HTR-8/SVneo (cell line): ENCODE measurements around the gene RUNX3.
"Not testable (repeated sequence)": the region's sequence is repeated elsewhere in the genome, so short reads cannot be mapped to it uniquely, and the experiment has no call there.

Source experiments
- DNase-seq: peaks from one replicate; pipeline ENCODE4 v3.0.0; 2011; ENCODE audit warnings: low spot score, mixed read lengths; ENCODE audit not compliant: insufficient read length
- FAIRE-seq: peaks from 2 replicates; lab custom pipeline; 2011; peaks lifted over from hg19 to GRCh38; lab: Jason Lieb, UNC

The RUNX3 gene

DNA sequence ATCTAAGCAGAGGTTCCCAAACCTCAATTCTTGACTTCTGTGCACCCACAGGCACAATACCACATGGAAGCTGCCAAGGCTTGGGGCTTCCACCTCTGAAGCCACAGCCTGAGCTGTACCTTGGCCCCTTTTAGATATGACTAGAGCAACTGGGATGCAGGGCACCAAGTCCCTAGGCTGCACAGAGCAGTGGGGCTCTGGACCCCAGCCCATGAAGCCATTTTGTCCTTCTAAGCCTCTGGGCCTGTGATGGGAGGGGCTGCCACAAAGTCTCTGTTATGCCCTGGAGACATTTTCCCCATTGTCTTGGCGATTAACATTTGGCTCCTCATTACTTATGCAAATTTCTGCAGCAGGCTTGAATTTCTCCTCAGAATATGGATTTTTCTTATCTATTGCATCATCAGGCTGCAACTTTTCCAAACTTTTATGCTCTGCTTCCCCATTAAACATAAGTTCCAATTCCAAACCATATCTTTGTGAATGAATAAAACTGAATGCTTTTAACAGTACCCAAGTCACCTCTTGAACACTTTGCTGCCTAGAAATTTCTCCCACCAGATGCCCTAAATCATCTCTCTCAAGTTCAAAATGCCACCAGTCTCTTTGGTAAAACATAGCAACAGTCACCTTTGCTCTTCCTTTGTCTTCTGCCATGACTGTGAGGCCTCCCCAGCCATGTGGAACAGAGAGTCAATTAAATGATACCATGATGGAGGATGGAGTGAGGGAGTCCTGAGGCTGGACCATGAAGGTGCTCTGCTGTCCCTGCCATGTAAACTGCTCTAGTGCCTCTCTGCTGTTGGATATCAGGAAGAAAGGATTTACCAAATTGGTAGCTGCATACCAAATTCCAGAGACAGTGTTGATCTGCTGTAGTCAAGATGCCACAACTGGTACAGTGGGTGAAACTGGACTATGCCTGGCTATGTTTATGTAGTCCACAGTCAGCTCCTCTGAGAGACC lies 37.6 kb downstream of the RUNX3 start:
- DNase-seq (no peak), FAIRE-seq (no peak)

DNA sequence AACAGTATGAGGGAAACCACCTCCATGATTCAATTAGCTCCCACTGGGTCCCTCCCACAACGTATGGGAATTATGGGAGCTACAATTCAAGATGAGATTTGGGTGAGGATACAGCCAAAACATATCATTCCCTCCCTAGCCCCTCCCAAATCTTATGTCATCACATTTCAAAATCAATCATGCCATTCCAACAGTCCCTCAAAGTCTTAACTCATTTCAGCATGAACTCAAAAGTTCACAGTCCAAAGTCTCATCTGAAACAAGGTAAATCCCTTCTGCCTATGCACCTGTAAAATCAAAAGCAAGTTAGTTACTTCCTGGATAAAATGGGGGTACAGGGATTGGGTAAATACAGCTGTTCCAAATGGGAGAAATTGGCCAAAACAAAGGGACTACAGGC lies 38.7 kb downstream of the RUNX3 start:
- DNase-seq, FAIRE-seq: not testable (repeated sequence)

DNA sequence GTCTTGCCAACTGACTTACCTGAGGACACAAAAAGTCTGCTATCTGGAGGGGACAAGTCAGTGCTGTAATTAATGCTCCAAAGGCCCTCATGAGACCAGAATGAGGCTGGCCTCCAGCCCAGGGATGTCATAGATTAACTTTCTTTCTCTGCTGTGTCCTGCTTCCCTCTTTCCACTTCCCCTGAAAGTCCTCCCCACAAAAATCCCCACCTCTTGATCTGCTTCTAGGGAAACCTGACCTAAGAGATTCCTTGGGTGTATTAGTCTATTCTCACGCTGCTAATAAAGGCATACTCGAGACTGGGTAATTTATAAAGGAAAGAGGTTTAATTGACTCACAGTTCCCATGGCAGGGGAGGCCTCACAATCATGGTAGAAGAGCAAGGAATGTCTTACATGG lies 39.2 kb downstream of the RUNX3 start:
- no peak for FAIRE-seq
- no peak for DNase-seq

DNA sequence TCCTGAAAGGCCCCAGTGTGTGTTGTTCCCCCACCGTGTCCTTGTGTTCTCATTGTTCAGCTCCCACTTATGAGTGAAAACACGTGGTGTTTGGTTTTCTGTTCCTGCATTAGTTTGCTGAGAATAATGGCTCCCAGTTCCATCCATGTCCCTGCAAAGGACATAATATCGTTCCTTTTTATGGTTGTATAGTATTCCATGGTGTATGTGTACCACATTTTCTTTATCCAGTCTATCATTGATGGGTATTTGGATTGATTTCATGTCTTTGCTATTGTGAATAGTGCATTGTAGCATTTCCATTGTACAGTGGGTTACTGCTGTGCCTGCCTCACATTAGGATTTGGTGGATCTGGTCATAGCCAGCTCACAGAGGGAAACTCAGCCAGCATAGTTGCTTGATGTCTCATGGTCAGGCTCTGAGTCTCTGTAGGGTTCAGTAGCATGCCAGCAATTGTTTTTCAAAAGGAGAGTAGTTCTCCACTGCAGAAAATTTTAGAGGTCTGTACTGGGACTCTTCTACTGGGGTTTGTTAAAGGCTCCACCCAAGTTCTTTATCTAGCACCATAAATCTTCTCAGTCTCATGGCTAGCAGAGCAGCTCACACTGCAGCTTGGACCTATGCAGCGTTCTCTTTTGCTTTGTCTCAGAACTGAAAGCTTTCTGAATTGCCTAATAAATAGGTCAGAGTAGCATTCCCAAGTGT lies 41.0 kb downstream of the RUNX3 start:
- no peak for DNase-seq
- no peak for FAIRE-seq

DNA sequence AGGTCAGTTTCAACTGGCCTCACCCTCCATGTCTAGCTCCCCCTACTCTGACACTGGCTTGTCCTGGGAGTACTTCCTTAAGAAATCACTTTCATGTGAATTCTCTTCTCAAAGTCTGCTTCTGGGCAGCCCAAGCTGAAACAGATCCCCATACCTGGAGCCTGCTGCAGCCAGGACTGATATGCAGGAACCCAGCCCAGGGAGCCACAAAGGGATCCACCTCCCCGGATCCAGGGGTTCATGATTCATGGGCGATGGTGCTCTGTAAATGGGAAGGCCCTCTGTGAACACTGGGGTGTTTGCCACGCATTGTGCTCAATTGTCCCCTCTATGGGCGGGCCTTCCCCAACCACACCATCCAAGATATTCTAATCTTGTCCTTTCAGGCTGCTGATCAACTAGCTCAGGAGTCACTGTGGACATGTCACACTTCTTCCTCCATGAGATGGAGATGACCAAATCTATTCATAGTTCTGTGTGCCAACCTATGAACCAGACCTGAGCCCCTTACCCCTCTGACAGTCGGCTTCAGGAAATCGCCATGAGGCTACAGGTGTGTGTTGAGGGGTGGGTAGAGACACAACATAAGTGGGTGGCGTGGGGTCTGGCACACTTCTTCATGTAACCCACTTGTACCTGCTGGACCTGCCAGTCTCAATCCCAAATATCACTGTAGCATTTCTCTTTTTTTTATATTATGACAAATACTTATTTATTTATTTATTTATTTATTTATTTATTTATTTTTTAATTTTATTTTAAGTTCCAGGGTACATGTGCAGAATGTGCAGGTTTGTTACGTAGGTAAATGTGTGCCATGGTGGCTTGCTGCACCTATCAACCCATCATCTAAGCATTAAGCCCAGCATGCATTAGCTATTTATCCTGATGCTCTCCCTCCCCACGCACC lies 41.8 kb downstream of the RUNX3 start:
- no peak for DNase-seq

DNA sequence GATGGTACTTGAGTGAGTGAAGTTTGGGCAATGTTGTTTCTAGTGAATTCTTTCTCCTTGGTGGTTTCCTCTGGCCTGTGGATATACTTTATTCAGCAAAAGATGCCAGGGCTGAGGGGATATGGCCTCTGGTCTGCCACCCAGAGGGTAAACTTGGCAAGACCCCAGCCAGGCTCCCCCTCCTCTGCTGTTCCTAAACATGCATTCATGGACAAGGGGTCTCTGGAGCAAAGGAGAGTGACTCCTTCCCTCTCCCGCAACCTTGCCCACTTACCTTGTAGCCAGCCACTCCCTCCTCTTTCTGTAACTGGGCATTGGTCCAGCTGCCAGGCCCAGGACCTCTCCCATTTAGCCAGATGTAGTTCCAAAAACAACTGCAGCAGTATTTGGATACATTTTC lies 43.8 kb downstream of the RUNX3 start:
- no peak for DNase-seq
- no peak for FAIRE-seq

More for the DNA sequence above, 41.8 kb downstream of the RUNX3 start:
- FAIRE-seq: no peak

DNA sequence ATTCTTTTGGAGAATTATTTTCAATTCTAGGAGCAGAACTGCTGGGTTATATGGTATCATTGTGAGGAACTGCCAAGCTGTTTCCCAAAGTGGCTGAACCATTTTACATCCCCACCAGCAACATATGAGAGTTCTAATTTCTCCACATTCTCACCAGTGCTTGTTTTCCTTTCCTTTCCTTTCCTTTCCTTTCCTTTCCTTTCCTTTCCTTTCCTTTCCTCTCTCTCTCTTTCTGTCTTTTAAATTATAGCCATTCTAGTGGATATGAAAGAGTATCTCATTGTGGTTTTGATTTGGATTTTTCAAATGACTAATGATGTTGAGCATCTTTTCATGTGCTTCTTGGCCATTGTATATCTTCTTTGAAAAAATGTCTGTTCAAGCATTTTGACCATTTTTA lies 45.3 kb downstream of the RUNX3 start:
- FAIRE-seq (no peak), DNase-seq (no peak)

DNA sequence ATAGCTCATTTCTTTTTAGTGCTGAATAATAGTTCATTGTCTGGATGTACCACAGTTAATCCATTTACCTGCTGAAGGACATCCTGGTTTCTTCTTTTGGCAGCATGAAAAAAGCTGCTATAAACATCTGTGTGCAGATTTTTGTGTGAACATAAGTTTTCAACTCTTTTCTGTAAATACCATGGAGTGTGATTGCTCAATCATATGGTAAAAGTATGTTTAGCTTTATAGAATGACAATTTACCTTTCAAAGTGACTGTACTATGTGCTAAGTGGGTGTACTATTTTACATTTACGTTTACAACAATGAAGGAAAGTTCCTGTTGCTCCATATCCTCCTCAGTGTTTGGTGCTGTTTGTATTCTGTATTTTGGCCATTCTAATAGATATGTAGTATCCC lies 49.0 kb downstream of the RUNX3 start:
- no peak for DNase-seq
- no peak for FAIRE-seq

DNA sequence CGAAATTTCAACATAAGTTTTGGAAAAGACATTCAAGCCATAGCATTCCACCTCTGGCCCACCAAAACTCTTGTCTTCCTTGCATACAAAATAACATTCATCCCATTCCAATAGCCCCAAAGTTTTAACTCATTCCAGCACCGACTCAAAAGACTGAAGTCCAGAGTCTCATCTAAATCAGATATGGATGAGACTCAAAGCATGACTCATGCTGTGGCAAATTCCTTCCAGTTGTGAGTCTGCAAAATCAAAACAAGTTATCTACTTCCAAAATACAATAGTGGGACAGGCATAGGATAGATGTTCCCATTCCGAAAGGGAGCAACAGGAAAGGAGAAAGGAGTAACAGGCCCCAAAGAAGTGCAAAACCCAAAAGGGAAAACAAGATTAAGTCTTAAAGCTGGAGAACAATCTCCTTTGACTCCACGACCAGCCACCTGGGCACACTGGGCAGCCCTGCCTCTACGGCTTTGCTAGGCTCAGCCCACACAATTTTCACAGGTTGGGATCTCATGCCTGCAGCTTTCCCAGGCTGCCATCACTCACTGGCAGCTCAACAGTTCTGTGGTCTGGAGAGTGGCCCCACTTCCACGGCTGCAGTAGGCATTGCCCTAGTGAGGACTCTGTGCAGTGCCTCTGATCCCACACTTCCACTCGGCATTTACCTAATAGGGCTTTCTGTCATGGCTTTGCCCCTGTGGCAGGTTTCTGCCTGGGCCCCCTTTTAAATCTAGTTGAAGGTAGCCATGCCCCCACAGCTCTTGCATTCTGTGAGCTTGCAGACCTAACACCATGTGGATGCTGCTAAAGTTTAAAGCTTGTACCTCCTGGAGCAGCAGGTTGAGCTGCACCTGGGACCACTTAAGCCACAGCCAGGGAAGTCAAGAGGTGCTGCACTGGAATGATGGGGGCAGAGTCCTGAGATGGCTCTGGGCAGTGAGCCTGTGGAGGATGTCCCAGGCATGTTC lies 51.0 kb downstream of the RUNX3 start:
- FAIRE-seq: no peak
- no peak for DNase-seq

DNA sequence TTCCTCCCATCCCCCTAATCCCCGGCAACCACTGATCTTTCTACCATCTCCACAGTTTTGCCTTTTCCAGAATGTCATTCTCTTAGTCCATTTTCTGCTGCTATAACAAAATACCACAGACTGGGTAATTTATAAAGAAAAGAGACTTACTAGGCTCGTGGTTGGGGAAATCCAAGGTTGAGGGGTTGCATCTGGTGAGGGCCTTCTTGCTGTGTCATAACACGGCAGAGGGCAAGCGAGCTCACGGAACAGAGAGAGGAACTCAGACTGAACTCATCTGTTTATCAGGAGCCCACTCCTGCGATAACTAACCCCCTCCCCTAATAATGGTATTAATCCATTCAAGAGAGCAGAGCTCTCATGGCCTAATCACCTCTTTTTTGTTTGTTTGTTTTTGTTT lies 52.0 kb downstream of the RUNX3 start:
- FAIRE-seq (no peak), DNase-seq (no peak)

DNA sequence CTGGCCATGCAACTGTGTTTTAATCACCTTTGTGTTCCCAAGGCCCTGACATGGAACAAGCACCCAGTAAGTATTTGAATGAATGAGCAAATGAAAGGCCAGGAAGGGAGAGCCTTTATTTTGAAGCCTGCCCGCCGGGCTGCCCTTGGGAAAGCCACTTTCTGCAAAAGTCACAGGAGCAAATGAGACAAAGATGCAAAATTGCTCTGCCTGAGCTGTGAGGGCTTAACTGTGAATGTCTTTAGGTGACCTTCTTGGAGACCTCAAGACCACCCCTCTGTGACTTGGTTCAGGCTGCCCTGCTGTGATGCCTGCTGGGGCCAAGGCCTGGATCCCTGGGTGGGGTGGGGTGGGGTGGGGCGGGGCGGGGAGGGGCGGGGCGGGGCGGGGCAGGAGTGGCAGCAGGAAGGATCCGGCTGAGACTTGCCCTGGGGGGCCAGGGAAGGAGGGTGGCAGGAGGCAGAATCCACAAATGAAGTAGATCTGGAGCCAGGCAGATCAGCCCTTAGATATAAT lies 54.0 kb downstream of the RUNX3 start:
- no peak for FAIRE-seq
- no peak for DNase-seq

DNA sequence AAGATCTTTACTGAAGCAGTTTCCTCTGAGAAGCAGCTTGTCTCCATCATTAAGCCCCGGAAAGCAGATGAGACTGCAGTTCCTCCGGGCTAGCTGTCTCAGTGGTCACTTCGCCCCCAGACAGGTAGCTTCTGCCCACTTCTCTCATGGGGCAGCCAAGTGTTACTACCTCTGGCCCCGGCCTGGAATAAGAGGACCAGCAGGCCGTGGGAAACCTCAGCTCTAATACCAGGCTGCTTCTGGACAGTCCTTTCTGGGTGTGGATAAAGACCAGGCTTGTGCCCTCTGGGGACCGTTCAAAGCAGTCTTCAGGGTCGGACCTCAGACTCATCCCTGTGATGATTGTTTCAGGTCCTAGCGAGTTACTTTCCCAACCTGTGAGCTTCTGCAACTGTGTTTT lies 54.8 kb downstream of the RUNX3 start:
- FAIRE-seq (no peak), DNase-seq (no peak)

DNA sequence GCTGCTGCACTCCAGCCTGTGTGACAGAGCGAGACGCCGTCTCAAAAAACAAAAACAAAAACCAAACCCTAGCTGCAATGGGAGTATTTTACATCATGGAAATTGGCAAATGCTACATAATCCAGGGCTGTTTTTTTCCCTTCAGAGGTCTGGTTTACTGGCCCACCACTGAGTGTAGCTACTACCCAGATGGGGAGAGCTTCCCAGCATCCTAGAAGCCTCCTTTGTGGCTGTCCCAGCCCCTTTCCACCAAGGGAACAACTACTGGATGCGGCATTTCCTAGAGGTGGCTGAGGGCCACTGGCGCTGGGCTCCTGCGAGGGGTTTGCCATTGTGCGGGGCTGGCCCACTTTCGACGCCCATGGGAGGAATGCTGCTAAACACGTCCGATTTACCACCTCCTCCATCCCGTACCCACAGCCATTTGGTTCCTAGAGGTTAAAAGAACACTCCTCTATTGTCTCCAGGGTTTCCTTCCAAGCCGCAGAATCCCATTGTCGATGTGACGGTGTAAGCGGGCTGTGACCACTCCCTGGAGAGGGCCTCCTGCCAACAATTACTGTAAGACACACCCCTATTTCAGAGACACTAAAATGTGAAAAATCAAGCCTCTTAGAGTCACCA lies 55.4 kb downstream of the RUNX3 start:
- FAIRE-seq: no peak
- no peak for DNase-seq

DNA sequence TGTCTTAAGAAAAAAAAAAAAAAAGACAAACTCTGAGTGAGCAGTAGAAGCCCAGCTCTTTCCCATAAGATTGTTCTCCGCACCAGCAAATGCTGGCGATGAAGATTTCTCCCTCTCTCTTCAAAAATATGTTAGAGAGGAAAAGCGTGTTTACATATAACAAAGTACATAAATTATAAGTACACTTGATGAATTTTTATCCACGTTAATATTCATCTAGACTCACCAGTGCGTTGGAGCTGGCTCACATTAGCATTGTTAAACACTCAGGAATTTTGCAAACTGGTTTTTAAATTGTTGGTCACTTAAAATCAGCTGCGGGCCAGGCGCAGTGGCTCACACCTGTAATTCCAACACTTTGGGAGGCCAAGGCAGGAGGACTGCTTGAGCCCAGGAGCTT lies 56.0 kb downstream of the RUNX3 start:
- no peak for FAIRE-seq

DNA sequence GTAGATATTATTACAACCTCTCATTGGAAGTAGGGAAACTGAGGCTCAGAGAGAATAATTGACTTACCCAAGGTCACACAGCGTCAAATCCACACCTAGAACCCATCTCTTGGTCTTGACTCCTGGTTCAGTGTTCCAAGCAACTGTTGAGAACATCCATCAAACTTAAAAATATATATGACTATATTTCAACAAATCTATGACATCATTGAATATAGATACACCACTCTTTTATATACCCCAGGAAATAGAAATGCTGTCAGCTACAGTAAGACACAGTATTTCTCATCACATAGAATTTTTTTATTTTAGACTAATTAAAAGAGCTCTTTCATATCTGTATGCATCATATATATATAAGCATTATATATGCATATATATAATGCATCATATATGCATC lies 56.9 kb downstream of the RUNX3 start:
- FAIRE-seq (no peak), DNase-seq (no peak)

More for the DNA sequence above, 56.0 kb downstream of the RUNX3 start:
- no peak for DNase-seq

DNA sequence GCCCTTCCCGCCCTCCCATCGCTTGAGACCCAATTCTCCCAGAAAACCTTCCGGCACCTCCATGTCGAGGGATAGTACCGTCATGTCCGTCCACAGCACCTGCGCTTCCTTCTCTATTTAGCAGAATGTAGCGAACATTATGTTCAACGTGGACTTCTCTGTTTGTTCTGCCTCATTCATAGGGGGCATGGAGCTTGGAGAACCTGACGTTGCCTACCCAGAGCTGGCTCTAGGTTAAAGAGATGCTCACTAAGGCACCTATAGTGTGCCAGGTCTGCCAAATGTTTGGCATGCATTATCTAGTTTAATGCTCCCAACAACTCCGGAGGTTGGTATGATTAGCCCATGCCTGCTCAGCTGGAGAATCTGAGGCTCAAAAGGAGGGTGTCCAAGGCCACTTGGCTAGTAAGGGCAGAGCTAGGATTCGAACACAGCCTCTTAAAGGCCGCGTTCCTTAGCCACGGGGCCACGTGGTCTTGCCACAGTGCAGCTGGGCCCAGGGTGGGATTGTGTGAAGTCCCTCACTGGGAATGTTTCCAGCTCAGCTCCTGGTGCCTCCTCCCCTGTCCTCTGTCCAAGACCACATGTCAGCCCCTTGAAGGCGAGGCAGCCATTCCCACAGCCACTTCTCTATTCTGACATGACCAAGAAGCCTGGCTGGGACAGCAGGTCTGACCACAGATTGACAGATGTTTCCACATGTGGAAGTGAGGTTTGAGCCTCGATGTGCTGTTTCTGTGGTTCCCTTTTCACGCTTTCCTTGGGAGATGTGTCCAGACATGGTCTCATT lies 57.8 kb downstream of the RUNX3 start:
- no peak for DNase-seq
- no peak for FAIRE-seq

DNA sequence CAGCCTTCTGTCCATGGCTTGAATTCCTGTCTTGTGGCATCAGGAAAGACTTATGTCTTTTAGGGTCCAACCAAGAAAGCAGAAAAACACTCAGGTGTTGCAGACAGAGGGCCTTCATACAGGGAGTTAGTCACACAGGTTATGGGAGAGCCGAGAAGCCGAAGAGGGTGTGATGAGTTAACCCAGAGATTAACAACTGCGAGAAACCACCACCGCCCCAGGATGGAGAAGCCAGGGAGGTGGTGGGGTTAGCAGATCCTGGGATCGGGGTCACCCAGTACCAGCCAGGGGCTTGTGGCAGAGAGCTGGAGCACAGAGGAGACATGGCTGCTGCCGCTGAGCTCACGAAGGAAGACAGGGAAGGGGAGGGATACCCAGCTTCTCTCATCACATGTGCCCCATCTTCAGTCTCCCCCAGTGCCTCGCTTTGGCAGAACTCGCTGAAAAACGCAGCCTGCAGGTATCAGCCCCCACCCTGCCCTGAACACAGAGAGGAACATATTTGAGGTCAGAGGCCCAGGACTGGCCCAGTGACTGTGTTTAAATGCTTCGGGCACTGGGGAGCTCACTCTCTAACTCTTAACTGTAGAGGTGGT lies 58.7 kb downstream of the RUNX3 start:
- FAIRE-seq: no peak
- DNase-seq: no peak
